Measurements from ENCODE around the gene DGAT2. TPM values are rescaled to one million over a fixed set of nuclear protein-coding genes. Genes with fewer than 3 reads are reported as not detected.

DGAT2 gene
- total RNA-seq, 4 donors from 2014 or later, result 22.9 to 194 (median 52.8) TPM

- DNase-seq (ENCODE audit: low spot score in 2 of 2), result no peak
- no peak overlapping the region for H3K4me3 ChIP-seq
- 93% methylated on average over 13 of the region's 13 CpGs for WGBS, 2 donors
- TF ChIP-seq POLR2A (IDR thresholded peaks at IDR 0.05) (no peak), EP300 (IDR thresholded peaks at IDR 0.05) (no peak), CTCF (IDR thresholded peaks at IDR 0.05) (no peak)
- H3K9me3 ChIP-seq, result no peaks in the 10 kb centered on the region
- H3K36me3 ChIP-seq, result no peaks in the 10 kb centered on the region
- H3K27me3 ChIP-seq, result no peaks in the 10 kb centered on the region
- H3K27ac ChIP-seq, result no peak overlapping the region
- no peaks in the 10 kb centered on the region for H3K4me1 ChIP-seq
Observed at GRCh38 chr11:75777461-75778110, 9.0 kb downstream of the DGAT2 start.

GRCh38 chr11:75778962-75779361, 10.4 kb downstream of the DGAT2 start:
- Histone ChIP-seq H3K27ac (no peak overlapping the region), H3K27me3 (no peaks in the 10 kb centered on the region), H3K4me1 (no peaks in the 10 kb centered on the region), H3K9me3 (no peaks in the 10 kb centered on the region), H3K4me3 (no peak overlapping the region), H3K36me3 (no peaks in the 10 kb centered on the region)
- WGBS, 2 donors, result 76 to 95% methylated on average over 5 of the region's 5 CpGs
- no peak for DNase-seq (ENCODE audit: low spot score in 2 of 2)
- TF ChIP-seq CTCF (IDR thresholded peaks at IDR 0.05) (no peak), POLR2A (IDR thresholded peaks at IDR 0.05) (no peak), EP300 (IDR thresholded peaks at IDR 0.05) (no peak)

- Histone ChIP-seq H3K9me3 (no peaks in the 10 kb centered on the region), H3K27me3 (no peaks in the 10 kb centered on the region), H3K4me1 (no peaks in the 10 kb centered on the region), H3K36me3 (no peaks in the 10 kb centered on the region), H3K27ac (no peak overlapping the region), H3K4me3 (no peak overlapping the region)
- TF ChIP-seq CTCF (IDR thresholded peaks at IDR 0.05) (no peak), POLR2A (IDR thresholded peaks at IDR 0.05) (no peak), EP300 (IDR thresholded peaks at IDR 0.05) (no peak)
- no peak for DNase-seq (ENCODE audit: low spot score in 2 of 2)
- 79 to 100% methylated on average over 1 to 2 of the region's 2 CpGs for WGBS, 2 donors
Observed at GRCh38 chr11:75779960-75780359, 11.4 kb downstream of the DGAT2 start.

- Histone ChIP-seq H3K9me3 (no peaks in the 10 kb centered on the region), H3K4me3 (no peak overlapping the region), H3K27ac (no peak overlapping the region), H3K27me3 (no peaks in the 10 kb centered on the region), H3K36me3 (no peaks in the 10 kb centered on the region), H3K4me1 (no peaks in the 10 kb centered on the region)
- WGBS, 2 donors, result 78 to 83% methylated on average over 3 of the region's 3 CpGs
- no peak for DNase-seq (ENCODE audit: low spot score in 2 of 2)
- TF ChIP-seq POLR2A (IDR thresholded peaks at IDR 0.05) (no peak), CTCF (IDR thresholded peaks at IDR 0.05) (no peak), EP300 (IDR thresholded peaks at IDR 0.05) (no peak)
Observed at GRCh38 chr11:75780888-75781287, 12.3 kb downstream of the DGAT2 start.

GRCh38 chr11:75781296-75781695, 12.7 kb downstream of the DGAT2 start:
- H3K4me1 ChIP-seq, result no peaks in the 10 kb centered on the region
- no peak for DNase-seq (ENCODE audit: low spot score in 2 of 2)
- H3K27ac ChIP-seq, result no peak overlapping the region
- no peaks in the 10 kb centered on the region for H3K36me3 ChIP-seq
- no peaks in the 10 kb centered on the region for H3K27me3 ChIP-seq
- TF ChIP-seq CTCF (IDR thresholded peaks at IDR 0.05) (no peak), POLR2A (IDR thresholded peaks at IDR 0.05) (no peak), EP300 (IDR thresholded peaks at IDR 0.05) (no peak)
- no peak overlapping the region for H3K4me3 ChIP-seq
- no peaks in the 10 kb centered on the region for H3K9me3 ChIP-seq
- WGBS, 2 donors, result 87 to 91% methylated on average over 7 of the region's 7 CpGs
